Fibroblast of mammary gland (primary cell): ENCODE results near the gene LRMDA.

Source experiments
- DNase-seq: peaks from one replicate; pipeline ENCODE4 v3.0.0-alpha.2; 2010; ENCODE audit warnings: low read depth
- H3K4me3 ChIP-seq: 2 replicates; pipeline ENCODE4 v1.5.1; 2011; ENCODE audit warnings: low read depth, mild to moderate bottlenecking, low read length, moderate library complexity; ENCODE audit not compliant: control insufficient read depth
- TF ChIP-seq, protein P1 (sequence below): conservative IDR thresholded peaks from 2 replicates; pipeline ENCODE4 v1.5.1; 2011; ENCODE audit warnings: low read depth, low read length, inconsistent platforms; ENCODE audit not compliant: control insufficient read depth, insufficient read depth

Gene LRMDA

DNA sequence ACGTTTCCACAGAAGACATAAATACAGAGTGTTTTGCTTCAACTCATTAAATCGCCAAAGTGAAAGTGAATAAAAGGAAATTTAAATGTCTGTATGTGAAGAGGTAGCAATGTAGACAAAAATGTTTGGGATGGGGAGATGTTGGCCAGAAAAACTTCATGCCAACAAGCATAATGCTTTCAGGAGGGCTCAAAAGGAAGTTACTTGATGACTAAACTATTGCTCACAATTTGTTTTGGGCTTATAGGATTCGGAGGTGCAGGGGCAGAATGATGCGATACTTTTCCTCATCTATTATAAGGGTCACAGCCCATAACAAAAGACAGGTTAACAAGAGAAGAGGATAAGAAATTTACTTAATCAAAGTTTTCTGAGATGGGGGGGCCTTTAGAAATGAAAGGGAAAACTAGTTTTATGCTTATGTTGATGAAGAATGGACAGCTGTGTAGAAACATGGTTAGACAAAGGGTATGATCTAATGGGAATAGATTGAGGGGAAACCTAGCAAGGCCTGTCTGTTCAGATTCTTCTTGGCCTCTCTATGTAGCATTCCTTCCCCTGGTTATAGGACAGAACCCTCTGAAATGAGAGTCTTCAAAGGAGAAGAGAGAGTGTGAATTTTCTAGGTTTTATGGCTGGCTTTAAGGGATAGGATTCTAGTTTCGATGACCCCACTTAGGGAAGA is 898.6 kb downstream of the LRMDA start:
- no peak overlapping the region for H3K4me3 ChIP-seq
- TF ChIP-seq, protein P1, sequence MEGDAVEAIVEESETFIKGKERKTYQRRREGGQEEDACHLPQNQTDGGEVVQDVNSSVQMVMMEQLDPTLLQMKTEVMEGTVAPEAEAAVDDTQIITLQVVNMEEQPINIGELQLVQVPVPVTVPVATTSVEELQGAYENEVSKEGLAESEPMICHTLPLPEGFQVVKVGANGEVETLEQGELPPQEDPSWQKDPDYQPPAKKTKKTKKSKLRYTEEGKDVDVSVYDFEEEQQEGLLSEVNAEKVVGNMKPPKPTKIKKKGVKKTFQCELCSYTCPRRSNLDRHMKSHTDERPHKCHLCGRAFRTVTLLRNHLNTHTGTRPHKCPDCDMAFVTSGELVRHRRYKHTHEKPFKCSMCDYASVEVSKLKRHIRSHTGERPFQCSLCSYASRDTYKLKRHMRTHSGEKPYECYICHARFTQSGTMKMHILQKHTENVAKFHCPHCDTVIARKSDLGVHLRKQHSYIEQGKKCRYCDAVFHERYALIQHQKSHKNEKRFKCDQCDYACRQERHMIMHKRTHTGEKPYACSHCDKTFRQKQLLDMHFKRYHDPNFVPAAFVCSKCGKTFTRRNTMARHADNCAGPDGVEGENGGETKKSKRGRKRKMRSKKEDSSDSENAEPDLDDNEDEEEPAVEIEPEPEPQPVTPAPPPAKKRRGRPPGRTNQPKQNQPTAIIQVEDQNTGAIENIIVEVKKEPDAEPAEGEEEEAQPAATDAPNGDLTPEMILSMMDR: no peak
- DNase-seq: peak; percentile 65

DNA sequence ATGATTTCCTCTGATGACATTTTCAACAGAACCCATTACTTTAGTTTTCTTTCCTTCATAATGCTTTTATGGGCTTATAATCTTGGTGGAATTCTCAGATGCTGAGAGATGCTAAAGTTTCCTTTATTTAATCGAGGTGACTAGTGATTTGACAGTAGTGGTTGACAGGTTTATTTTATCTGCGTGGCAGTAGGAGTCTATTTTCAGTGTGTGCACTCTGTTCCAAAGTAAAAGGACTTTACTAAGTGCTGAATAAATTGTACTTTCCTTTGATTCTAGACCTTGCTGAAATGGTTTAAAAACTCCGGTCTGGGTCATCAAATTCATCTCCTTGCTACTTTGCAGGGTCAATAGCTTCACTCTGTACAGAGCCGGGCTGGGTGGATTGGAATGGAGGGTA is 900.3 kb downstream of the LRMDA start:
- TF ChIP-seq, protein P1: no peak

DNA sequence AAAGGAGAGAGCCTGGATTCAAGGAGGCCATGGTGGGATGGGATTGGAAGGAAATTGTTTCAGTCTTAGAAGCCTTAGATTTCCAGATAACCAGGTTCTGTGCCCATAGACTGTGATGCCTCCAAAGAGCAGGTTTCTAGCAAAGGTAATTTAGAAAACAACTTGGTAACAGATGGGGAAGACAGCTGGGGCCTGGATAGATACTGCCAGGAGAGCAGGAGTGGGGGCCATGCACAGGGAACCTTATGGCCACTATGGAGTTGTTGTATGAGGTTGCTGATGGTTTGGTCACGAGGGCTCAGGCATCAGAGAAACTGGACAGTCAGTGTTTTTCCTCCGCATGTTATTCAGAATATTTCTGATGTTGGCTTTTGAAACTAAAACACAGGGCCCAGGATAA is 901.9 kb downstream of the LRMDA start:
- no peak overlapping the region for H3K4me3 ChIP-seq
- TF ChIP-seq, protein P1: no peak
- DNase-seq: no peak

More for the DNA sequence above, 900.3 kb downstream of the LRMDA start:
- H3K4me3 ChIP-seq: no peak overlapping the region
- no peak for DNase-seq

DNA sequence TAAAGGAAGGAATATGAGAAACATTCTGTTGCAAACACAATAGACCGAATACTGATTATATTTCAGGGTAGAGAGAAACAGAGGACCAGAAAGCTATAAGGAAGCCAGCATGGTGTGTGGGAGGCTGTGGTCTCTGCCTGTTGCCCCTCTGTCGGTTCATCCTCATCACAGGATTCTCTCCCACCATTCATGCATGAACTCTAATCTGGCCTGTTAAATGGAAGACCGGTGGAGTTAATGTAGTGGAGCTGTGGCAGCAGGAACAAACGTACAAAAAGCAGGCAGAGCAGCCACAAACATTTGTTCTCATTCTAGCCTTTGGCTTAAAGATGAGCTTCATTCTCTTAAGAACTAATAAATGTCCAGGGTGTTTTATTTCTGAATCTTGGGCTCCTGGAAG is 902.4 kb downstream of the LRMDA start:
- H3K4me3 ChIP-seq: no peak overlapping the region
- TF ChIP-seq, protein P1: no peak
- no peak for DNase-seq

DNA sequence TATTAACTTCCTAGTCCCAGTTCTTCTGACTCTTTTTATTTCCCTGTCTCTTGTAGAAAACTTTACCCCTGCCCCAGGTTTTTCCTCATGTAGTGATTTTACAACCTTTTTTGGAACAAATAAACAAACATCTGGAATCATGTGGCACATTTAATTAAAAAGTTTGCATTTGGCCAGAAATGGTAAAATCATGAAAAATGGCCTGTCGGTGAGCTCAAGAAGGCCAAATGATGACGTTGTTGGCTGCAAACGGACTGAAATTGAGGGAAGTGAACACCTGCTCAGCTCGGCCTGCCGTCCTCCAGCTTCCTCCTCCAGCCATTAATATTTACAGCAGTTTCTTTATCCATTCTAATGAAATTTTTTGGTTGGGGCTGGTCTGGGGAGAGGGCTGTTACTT is 902.8 kb downstream of the LRMDA start:
- H3K4me3 ChIP-seq: no peak overlapping the region
- peak; percentile 13 for DNase-seq
- TF ChIP-seq, protein P1: no peak

DNA sequence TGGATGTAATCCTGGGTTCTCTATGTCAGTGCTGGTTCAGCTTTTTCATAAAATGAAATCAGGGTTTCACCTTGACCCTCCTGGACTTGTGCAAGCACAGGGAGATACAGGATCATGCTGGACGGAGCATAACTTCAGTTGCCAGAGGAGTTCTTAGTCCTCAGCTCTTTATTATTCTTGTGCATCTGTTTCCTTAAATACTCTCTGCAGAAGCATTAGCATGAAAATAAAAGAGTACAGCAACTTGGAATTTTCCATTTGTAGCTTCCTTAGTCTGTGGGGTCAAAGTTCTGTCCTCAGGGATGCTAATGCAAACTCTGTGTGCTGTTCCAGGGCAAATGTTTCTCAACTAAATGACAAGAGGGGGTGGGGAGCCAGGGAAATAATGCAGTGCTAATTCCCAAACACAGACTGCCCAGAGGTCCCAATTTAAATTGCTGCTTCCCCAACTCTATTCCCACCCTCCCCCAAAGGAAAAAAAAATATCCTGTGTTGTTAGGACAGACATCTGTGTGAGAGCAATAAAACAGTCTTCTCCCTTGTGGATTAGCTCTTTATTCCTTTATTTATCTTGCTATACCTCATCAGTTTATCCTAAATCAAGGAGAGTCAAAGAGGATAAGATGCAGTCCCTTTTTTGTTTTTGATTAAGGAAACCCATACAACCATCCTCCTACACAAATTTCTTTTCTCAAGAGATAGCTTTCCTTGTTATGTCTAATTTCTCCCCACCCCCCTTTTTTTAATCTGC is 905.0 kb downstream of the LRMDA start:
- H3K4me3 ChIP-seq: no peak overlapping the region
- DNase-seq: peak; percentile 70
- TF ChIP-seq, protein P1: no peak
